Measurements from ENCODE around the gene FAM3B. TPM values are rescaled to one million over a fixed set of nuclear protein-coding genes. Genes with fewer than 3 reads are reported as not detected.
A peak's percentile ranks its signal among the peaks of the same experiment; 100 is the strongest.

FAM3B gene
- total RNA-seq, 2 donors from 2014 or later = 2.1 to 3.1 TPM

- H3K9ac ChIP-seq (ENCODE audit: extremely low read depth, low read length, poor library complexity, severe bottlenecking) = no peak overlapping the region
- H3K27ac ChIP-seq (ENCODE audit: low read depth, low read length) = no peak overlapping the region
- 91 to 93% methylated on average over 11 to 16 of the region's 16 CpGs for WGBS, 2 experiments (ENCODE audit: insufficient coverage in 1 of 2, insufficient read length in 1 of 2)
- Mint-ChIP-seq H3K27ac (no peak overlapping the region), H3K27me3 (ENCODE audit: insufficient read depth) (peaks cover 1% of the 10 kb centered on the region), H3K4me1 (peaks cover 5% of the 10 kb centered on the region), H3K36me3 (ENCODE audit: low read depth) (no peaks in the 10 kb centered on the region), H3K9me3 (no peaks in the 10 kb centered on the region), H3K4me3 (no peak overlapping the region)
- H3K4me1 ChIP-seq (ENCODE audit: control insufficient read depth, insufficient read depth, low read length) = no peaks in the 10 kb centered on the region
- no peaks in the 10 kb centered on the region for H3K36me3 ChIP-seq (ENCODE audit: control insufficient read depth, insufficient read depth, low read length)
- no peak for DNase-seq
- TF ChIP-seq CTCF (conservative IDR thresholded peaks at IDR 0.05) = no peak
- no peak overlapping the region for H3K4me3 ChIP-seq (ENCODE audit: low read length)
- H3K27me3 ChIP-seq (ENCODE audit: control insufficient read depth, insufficient read depth, low read length, poor library complexity, severe bottlenecking) = no peaks in the 10 kb centered on the region
- H3K9me3 ChIP-seq (ENCODE audit: control insufficient read depth, low read length) = no peaks in the 10 kb centered on the region
These were observed 46.2 kb downstream of the FAM3B start for GRCh38 chr21:41362605-41363369.

DNA sequence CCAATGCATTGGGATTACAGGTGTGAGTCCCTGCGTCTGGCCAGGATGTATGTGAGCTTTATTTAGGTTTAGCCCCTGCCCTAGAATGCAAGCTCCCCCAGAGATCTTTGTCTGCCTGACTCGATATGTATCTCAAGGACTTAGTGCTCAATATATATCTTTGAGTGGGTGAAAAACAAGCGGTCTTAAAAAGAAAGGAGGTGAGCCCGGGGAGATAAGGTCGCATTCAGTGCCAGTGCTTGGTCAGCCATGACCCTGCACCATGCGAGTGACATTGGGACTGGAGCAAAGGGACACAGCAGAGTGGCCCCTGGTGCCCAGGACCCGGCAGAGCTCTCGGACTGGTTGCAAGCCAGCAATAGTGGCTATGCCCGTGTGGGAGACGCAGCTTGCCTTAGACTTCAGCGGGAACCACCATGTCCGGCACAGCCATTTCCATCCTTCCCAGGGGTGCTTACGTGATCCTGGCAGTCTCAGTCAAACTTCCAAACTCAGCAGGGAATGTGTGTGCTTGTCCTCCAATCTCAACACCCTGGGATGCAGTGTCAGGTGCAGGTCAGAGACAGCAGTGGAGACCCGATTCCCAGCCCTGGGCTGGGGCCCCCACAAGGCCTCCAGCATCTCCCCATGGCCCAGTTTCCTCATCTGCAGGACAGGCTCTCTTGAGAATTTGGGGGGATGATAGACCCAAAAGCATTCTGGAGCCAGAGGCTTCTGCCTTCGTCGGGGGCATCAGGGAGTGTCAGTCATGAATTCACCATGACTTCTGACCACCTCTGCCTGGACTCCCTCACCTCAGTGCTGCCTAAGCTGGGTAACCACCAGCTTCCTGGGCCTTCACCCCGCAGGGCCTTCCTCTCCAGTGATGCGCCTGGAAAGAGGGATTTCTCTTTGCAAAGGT lies 47.0 kb downstream of the FAM3B start:
- Histone ChIP-seq H3K27me3 (ENCODE audit: control insufficient read depth, insufficient read depth, low read length, poor library complexity, severe bottlenecking) (no peaks in the 10 kb centered on the region), H3K27ac (ENCODE audit: low read depth, low read length) (no peak overlapping the region), H3K4me3 (ENCODE audit: low read length) (no peak overlapping the region), H3K9ac (ENCODE audit: extremely low read depth, low read length, poor library complexity, severe bottlenecking) (no peak overlapping the region), H3K4me1 (ENCODE audit: control insufficient read depth, insufficient read depth, low read length) (no peaks in the 10 kb centered on the region), H3K36me3 (ENCODE audit: control insufficient read depth, insufficient read depth, low read length) (no peaks in the 10 kb centered on the region), H3K9me3 (ENCODE audit: control insufficient read depth, low read length) (no peaks in the 10 kb centered on the region)
- Mint-ChIP-seq H3K4me3 (no peak overlapping the region), H3K27me3 (ENCODE audit: insufficient read depth) (peaks cover 5% of the 10 kb centered on the region), H3K27ac (no peak overlapping the region), H3K4me1 (peaks cover 2% of the 10 kb centered on the region), H3K9me3 (no peaks in the 10 kb centered on the region), H3K36me3 (ENCODE audit: low read depth) (no peaks in the 10 kb centered on the region)
- TF ChIP-seq CTCF (conservative IDR thresholded peaks at IDR 0.05) = no peak
- WGBS, 2 experiments (ENCODE audit: insufficient coverage in 1 of 2, insufficient read length in 1 of 2) = 89 to 94% methylated on average over 7 to 18 of the region's 18 CpGs
- DNase-seq = peak; percentile 26

DNA sequence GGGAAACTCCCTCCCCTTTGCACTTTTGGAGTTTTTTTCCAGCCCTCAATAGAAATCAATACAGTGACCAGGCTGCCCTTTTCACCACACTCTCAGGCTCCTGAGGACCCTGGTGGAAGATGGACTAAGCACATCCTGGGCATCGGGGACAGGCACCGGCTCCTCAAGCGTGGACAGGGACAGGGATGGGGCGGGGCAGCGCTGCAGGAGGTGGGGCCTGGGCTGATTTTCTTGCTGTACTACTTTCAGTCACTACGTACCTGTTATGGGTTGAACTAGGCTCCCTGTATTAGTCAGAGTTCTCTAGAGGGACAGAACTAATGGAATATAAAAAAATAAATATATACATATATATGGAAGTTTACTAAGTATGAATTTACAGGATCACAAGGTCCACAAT lies 47.7 kb downstream of the FAM3B start:
- H3K4me1 ChIP-seq (ENCODE audit: control insufficient read depth, insufficient read depth, low read length) = no peaks in the 10 kb centered on the region
- H3K27me3 ChIP-seq (ENCODE audit: control insufficient read depth, insufficient read depth, low read length, poor library complexity, severe bottlenecking) = no peaks in the 10 kb centered on the region
- H3K4me3 ChIP-seq (ENCODE audit: low read length) = no peak overlapping the region
- no peak overlapping the region for H3K27ac ChIP-seq (ENCODE audit: low read depth, low read length)
- Mint-ChIP-seq H3K27me3 (ENCODE audit: insufficient read depth) (peaks cover 5% of the 10 kb centered on the region), H3K4me1 (peaks cover 2% of the 10 kb centered on the region), H3K4me3 (no peak overlapping the region), H3K36me3 (ENCODE audit: low read depth) (no peaks in the 10 kb centered on the region), H3K9me3 (no peaks in the 10 kb centered on the region), H3K27ac (no peak overlapping the region)
- peak; percentile 41 for DNase-seq
- no peaks in the 10 kb centered on the region for H3K36me3 ChIP-seq (ENCODE audit: control insufficient read depth, insufficient read depth, low read length)
- 94% methylated on average over 5 of the region's 6 CpGs; no CpG with 5 or more reads in 1 of the 2 experiments for WGBS, 2 experiments (ENCODE audit: insufficient coverage in 1 of 2, insufficient read length in 1 of 2)
- no peak overlapping the region for H3K9ac ChIP-seq (ENCODE audit: extremely low read depth, low read length, poor library complexity, severe bottlenecking)
- no peaks in the 10 kb centered on the region for H3K9me3 ChIP-seq (ENCODE audit: control insufficient read depth, low read length)
- TF ChIP-seq CTCF (conservative IDR thresholded peaks at IDR 0.05) = no peak
